ENCODE results near the gene CDK2. TPM values are rescaled to one million over a fixed set of nuclear protein-coding genes. Genes with fewer than 3 reads are reported as not detected.
A peak's percentile ranks its signal among the peaks of the same experiment; 100 is the strongest.

CDK2 gene
- total and polyA plus RNA-seq, 9 of the 15 experiments (the other 6 are each of a cell fraction or from before 2014, with no cell fraction given) = 17.4 to 213 (median 109) TPM

- no peak for TF ChIP-seq MGA (IDR thresholded peaks at IDR 0.05)
- TF ChIP-seq SMARCC2 (IDR thresholded peaks at IDR 0.05; ENCODE audit: low read depth) = no peak
- 0 out of 2 replicates have a peak, but pooled peaks have one; percentile 8 for TF ChIP-seq ZBTB40 (IDR thresholded peaks at IDR 0.05)
- TF ChIP-seq ZBTB40 (CRISPR knock-in tag; IDR thresholded peaks at IDR 0.05) = no peak
- TF ChIP-seq TCF7 (IDR thresholded peaks at IDR 0.05; ENCODE audit: borderline replicate concordance) = no peak
- no peak for TF ChIP-seq PCBP2 (IDR thresholded peaks at IDR 0.05; ENCODE audit: low read depth, low read length, poor library complexity, severe bottlenecking)
- TF ChIP-seq SPI1 (IDR thresholded peaks at IDR 0.05; ENCODE audit: borderline replicate concordance, low read depth, low read length) = peak; percentile 17; the same call in 1 of the 2 replicates
These were observed 55.4 kb downstream of the CDK2 start (continued) for GRCh38 chr12:56021889-56022497.
